ENCODE measurements around the gene EPHX1.
"Not testable (repeated sequence)": the region's sequence is repeated elsewhere in the genome, so short reads cannot be mapped to it uniquely, and the experiment has no call there.

Gene EPHX1

DNA sequence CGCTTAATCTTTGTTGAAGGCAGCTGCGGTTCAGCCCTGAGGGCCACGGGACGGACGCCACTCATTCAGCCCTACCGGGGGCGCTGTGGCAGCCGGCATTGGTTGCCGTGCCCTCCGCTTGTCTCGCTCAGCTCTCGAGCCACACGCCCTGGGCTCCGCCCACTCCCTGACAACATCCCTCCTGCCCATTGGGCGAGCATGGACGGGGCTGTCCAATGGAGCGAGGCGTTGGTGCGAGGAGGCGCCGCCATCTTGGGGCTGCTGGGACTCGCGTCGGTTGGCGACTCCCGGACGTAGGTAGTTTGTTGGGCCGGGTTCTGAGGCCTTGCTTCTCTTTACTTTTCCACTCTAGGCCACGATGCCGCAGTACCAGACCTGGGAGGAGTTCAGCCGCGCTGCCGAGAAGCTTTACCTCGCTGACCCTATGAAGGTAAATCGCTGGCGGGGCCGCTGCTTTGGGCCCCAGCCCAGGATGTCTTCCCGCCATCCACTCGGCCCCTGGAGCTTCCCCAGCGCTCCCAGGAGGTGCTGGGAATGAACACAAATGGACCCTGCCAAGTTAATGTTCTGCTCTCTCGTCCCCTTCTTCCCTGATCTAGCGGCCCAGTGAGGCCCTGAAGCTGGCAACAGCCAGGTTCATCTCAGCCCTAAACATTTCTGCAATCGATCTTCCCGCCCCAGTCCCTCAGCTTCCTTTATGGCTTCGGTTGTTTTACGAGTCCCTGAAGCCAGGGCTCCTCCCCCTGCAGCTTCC lies 32.2 kb upstream of the EPHX1 start, which contains the start of gene SRP9:
SRP9 (plus strand) TSS at position 244 of the 754 bp plus-strand sequence; CDS start at position 359, 115 bp downstream.
- peak; percentile 99 for DNase-seq (ENCODE audit: low spot score)

DNA sequence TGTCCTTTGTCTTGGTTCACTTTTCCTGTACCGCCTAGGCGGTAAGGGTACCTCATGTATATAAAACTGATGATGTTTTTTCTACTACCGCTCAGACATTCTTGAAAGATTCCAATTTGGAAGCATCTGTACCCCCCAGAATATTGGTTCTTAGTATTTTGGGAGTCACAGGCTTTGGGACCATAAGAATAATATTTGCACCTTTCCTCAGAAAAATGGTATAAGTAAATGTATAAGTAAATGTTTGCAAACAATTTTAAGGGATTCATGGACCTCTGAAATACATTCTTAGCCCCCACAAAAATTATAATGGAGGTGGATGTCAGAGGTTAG lies 31.6 kb upstream of the EPHX1 start:
- no peak for DNase-seq (ENCODE audit: low spot score)

DNA sequence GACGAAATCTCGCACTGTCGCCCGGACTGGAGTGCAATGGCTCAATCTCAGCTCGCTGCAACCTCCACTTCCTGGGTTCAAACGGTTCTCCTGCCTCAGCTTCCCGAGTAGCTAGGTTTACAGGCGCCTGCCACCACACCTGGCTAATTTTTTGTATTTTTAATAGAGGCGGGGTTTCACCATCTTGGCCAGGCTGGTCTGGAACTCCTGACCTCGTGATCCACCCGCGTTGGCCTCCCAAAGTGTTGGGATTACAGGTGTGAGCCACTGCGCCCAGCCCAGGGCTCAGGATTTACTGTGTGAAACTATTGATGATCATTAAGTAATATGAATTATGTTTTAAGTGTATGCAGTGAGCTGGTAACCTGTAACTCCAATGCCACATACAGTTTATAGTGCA lies 30.8 kb upstream of the EPHX1 start:
- DNase-seq (ENCODE audit: low spot score): not testable (repeated sequence)

DNA sequence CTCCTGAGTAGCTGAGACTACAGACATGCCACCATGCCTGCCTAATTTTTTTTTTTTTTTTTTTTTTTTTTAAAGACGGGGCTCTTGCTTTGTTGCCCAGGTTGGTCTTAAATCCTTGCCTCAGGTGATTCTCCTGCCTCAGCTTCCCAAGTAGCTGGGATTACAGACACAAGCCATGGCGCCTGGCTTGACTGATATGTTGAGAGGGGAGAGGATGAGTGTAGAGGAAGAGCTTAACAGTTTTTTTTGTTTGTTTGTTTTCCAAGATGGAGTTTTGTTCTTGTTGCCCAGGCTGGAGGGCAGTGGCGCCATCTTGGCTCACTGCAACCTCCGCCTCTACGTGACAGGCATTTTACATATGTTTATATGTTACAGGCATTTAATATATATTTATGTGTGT lies 29.8 kb upstream of the EPHX1 start:
- no peak for DNase-seq (ENCODE audit: low spot score)

DNA sequence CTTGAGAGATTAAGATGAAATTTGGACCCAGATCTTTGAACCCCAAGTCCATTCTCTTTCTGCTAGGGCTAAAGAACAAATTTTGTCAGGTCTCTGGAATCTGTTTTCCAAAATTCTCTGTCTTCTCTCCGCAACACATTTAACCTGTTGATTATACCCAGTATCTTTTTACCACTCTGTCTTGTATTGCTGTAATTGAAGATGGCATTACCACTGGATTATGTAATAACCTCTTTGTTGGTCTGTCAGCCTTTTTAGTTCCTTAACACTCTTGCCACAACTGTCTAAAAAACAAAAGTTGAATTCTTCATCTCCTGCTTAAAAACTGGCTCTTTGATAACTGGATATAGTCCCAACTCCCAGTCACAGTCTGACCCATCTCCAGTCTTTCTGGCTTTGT lies 29.3 kb upstream of the EPHX1 start:
- no peak for DNase-seq (ENCODE audit: low spot score)

DNA sequence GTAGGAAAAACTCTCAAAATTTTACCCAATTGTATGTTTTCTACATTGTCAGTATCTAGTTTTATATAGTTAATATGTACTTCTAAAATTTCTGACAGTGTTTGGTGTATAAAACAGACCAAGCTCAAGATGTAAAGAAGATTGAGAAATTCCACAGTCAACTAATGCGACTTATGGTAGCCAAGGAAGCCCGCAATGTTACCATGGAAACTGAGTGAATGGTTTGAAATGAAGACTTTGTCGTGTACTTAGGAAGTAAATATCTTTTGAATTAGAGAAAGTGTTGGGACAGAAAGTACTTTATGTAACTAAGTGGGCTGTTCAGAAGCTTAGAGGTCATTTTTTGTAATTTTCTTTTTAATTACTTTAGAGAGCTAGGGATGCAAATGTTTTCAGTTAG lies 20.8 kb upstream of the EPHX1 start:
- not testable (repeated sequence) for DNase-seq (ENCODE audit: low spot score)

DNA sequence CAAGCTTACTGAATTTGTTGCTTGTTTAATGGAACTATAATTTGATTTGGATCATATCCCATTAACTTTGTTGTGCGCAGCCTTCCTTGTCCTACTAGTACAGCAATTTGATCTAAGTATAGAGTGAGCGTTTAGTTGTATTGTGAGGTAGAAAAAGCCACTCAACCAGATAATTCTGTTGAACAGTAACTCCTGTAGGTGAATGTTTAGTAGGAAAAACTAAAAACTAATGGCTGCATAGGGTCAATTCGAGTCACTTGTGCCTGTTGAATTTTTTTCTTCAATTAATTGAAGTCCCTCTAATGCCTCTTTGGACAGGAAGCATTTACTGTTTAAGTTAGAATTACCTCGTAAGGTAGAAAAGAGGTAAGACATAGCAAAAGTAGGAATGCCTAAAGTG lies 15.0 kb upstream of the EPHX1 start:
- DNase-seq (ENCODE audit: low spot score): no peak

DNA sequence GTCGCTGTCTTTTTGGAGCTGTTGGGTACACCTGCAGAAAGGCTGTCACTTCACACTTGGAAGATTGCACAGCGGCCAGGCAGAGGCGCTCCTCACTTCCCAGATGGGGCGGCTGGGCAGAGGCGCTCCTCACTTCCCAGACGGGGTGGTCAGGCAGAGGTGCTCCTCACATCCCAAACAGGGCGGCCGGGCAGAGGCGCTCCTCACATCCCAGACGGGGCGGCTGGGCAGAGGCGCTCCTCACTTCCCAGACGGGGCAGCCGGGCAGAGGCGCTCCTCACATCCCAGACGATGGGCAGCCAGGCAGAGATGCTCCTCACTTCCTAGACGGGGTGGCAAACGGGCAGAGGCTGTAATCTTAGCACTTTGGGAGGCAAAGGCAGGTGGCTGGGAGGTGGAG lies 13.8 kb upstream of the EPHX1 start:
- not testable (repeated sequence) for DNase-seq (ENCODE audit: low spot score)

DNA sequence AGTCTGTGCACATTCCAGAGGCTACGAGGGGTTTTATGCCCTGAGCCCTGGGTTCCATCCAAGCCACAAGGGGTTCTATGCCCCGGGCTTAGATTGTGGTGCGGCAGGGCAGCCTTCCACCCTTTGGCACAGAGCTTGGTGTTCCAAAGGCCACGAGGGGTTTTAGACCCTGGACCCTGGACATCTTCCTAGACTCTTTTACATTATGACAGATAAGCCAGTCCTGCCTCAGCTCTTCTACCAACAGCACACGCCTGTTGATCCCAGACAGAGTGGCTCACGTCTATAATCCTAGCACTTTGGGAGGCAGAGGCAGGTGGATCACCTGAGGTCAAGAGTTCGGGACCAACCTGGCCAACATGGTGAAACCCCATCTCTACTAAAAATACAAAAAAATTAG lies 8.8 kb upstream of the EPHX1 start:
- not testable (repeated sequence) for DNase-seq (ENCODE audit: low spot score)

DNA sequence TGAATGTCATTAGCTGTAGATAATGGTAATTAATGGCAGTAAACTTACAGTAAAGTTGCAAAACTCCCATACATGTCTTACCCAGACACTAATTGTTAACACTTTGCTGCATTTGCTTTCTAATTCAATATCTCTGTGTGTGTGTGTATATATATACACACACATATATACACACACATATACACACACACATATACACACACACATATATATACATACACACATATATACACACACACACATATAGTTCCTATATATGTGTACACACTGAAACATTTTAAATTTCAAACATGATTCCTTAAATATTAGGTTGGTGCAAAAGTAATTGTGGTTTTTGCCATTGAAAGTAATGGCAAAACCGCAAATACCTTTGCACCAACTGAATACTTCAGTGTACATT lies 3.7 kb upstream of the EPHX1 start:
- no peak for DNase-seq (ENCODE audit: low spot score)

DNA sequence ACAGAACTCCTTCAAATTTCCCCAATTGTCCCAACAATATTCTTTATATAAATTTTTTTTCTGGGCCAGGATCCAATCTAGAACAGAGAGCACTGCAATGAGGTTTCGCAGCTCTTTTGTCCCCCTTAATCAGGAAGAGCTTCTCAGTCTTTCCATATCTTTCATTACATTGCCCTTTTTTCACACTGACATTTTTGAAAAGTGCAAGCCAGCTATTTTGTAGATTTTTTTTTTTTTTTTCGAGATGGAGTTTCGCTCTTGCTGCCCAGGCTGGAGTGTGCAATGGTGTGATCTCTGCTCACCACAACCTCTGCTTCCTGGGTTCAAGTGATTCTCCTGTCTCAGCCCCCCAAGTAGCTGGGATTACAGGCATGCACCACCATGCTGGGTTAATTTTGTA lies 3.2 kb upstream of the EPHX1 start:
- not testable (repeated sequence) for DNase-seq (ENCODE audit: low spot score)

DNA sequence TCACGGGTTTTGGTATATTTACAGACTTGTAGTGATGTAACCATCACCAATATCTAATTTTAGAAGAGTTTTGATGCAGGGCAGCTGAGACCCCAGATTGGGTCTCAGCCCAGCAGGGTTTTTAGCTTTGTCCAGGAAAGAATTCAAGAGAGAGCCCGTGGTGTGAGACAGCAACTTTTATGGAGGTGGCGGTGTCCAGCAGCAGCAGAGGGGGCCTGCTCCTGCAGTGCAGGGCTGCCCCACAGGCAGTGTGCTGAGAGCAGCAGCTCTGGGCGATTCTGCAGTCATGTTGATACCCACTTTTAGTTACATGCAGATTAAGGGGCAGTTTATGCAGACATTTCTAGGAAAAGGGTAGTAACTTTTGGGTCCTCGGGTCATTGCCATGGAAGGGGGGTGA lies 1.8 kb upstream of the EPHX1 start:
- no peak for DNase-seq (ENCODE audit: low spot score)

DNA sequence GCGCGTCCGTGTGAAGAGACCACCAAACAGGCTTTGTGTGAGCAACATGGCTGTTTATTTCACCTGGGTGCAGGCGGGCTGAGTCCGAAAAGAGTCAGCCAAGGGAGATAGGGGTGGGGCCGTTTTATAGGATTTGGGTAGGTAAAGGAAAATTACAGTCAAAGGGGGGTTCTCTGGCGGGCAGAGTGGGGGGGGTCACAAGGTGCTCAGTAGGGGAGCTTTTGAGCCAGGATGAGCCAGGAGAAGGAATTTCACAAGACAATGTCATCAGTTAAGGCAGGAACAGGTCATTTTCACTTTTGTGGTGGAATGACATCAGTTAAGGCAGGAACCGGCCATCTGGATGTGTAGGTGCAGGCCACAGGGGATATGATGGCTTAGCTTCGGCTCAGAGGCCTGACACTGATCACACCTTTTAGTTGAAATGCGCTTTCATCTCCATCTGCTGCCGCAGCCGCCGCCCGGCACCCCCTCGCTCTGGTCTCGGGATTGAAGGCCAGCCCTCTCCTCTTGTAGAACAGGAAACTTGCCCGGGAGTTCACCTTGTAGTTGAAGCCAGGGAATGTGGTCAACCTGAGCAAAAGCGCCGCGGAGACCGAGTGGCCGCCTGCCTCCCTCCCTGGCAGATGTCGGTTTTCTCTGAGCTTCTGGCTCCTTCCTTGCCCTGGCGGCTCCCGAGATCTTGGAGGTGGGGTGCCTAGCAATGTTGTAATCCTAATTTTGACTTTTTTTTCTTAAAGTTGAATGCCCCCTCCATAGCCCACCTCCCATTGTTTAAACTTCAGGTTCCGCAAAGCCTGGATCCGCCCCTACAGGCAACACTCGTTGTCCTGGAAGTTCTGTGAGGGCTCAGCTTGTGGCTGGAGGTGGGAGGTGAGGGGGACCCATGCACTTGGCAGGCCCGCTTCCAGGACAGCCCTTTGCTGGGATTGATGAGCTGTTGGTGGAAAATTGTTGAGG lies 935 bp downstream of the EPHX1 start:
- DNase-seq (ENCODE audit: low spot score): not testable (repeated sequence)

DNA sequence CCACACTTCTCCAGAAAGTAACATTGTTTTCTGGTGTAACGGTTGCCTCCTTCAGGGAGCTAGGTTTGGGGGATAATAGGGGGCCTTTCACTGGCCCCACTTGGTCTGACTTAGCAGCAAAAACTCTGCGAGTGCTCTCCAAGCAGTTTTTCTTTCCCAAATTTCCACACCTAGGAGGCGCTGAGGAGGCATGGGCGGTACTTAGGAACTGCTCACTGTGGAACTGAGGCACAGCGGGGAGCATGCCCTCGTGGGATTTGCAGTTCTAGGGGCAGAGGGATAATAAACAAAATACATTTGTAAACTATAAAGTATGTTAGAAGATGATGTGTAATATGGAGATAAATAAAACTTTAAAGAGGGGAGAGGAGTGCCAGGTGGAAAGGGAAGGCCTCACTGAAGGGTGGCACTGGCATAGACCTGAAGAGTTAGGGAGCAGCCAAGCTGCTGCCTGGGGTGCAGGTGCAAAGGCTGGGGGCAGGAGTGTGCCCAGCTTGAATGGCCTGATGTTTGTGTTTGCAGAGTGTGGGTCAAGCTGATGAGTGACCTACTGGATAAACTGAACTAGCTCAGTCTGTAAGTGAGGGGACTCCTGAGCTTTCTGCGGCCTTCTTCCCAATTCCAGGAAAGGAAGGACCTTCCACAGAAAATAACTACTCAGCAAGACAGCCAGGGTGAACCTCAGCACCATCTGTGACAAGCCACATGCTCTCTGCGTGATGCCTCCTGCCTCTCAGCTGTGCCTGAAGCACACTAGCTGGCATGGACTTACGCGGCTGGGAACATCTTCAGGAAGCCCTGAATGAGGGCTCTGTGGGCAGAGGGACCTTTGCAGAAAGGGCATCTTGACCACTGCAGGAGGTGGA lies 1.9 kb downstream of the EPHX1 start:
- DNase-seq (ENCODE audit: low spot score): peak; percentile 38

DNA sequence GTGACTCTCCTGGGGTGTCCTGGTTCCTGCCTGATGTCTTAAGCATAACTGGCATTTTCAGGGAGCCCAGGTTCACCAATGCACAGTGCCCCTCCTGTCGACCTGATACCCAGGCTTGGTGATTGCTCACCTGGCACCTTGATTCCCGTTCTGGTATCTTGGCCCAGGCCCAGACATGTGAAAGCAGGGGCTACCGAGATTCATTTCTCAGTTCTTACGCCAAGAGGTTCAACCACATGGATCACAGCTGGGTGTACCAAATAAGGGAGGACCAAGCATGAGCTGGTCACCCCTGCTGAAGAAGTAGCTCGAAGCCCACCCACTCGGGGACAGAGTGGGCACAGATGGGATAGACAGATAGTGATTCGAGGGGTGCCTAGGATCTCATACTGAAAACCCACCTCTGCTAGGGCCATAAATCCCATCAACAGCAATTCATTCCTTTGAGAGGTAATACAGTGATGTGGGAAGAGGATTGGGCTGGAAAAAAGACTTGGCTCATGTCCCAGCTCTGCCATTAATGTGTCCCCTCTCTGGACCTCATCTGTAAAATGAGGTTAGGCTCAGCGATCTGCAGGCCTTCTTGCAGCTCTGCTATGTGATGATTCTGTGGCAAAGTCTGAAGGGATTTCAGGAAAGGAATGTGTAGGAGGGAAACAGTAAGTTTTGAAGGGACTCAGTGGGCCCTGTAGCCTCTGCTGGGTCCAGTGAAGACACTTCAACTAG lies 2.7 kb downstream of the EPHX1 start:
- DNase-seq (ENCODE audit: low spot score): no peak

DNA sequence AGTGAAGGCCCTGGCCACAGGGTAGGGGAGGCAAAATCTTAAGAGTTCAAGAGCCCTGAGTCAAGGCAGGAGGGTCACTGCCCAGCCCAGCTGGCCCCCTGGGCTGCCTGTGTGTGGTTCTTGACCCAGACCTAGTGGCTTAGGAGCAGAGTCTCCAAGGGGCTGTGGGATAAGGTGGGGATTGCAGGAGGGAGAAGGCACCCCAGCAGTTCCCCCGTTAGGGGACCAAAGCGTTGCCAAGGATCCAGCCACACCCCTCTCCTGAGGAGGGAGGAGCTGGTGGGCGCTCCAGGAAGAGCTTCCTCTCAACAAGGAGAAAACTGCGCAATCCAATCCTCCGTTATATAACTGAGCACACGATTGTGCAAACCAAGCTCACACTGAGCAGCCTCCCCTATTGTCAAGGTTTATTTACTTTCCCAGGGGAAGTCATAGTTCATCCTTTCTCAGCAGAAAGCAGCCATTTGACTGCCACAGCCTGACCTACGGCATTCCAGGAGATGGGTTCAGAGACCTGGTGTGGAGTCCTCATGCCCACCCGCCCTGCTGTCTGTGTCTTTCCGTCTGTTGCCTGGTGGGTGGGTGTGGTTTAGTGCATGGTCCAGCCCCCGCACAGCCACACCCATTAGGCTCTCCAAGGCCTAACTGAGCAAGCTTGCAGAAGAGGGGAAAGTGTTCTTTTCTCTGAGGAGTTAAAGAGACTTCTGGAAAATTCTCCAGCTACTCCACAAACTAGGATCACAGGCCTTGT lies 3.5 kb downstream of the EPHX1 start:
- DNase-seq (ENCODE audit: low spot score): peak; percentile 56

DNA sequence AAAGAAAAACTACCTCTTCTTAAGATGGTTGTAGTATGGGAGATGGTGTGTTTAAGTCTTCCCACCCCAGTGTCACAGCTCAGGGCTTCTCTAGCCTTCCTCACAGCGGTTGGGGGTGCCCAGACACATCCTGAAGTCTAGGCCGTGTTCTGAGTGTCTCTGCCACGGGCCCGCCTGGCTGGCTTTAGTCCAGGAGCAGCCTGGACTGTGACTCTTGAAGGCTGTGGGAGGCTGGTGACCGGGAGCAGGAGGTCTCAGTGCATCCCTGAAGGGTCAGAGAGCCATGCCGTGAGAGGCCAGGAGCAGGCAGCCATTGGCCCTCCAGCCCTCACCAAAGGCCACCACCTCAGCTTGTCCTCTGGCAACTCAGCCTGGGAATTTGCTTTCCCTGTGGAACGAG lies 4.5 kb downstream of the EPHX1 start:
- DNase-seq (ENCODE audit: low spot score): no peak

DNA sequence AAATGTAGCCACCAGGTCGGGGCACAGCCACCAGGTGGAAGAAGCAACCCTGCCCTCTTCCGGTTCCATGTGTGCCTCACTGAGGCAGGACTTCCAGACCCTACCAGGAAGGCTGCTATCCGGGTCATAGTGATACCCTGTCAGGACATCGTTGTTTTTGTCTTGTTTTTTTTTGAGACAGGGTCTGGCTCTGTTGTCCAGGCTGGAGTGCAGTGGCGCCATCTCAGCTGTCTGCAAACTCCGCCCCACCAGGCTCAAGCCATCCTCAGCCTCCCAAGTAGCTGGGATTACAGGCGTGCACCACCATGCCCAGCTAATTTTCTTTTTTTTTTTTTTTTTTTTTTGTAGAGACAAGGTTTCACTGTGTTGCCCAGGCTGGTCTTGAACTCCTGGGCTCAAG lies 5.2 kb downstream of the EPHX1 start:
- DNase-seq (ENCODE audit: low spot score): not testable (repeated sequence)

DNA sequence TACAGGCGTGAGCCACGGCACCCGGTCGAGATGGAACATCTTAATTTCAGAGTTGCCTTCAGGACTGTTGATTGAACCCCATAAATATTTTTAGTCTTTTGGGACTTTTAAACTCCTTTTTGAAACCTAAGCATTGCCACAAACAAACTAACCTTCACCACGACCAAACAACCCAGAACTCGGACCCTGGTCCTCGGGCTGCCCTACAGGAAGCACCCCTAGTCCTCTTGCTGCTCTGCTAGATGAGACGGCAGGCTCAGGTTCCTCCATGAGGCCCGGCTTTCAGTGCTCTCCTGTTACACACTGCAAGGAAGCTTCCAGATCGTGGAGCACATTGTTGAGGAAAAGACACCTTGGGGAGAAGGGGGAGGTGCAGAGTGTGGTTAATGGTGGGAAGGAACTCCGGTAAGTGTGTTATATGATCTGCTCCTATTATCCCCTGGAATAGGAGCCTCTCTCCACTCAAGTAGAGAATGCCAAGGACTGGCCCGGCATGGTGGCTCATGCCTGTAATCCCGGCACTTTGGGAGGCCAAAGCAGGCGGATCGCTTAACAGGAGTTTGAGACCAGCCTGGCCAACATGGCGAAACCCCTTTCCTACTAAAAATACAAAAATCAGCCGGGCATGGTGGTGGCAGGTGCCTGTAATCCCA lies 5.7 kb downstream of the EPHX1 start:
- DNase-seq (ENCODE audit: low spot score): no peak
